ENCODE results near the gene PXK. TPM values are rescaled to one million over a fixed set of nuclear protein-coding genes. Genes with fewer than 3 reads are reported as not detected.

Gene PXK
- total RNA-seq, 1 donor, result 57.9 TPM

- no peak overlapping the region for H3K4me3 ChIP-seq (ENCODE audit: low read depth, low read length)
- TF ChIP-seq, protein P1, sequence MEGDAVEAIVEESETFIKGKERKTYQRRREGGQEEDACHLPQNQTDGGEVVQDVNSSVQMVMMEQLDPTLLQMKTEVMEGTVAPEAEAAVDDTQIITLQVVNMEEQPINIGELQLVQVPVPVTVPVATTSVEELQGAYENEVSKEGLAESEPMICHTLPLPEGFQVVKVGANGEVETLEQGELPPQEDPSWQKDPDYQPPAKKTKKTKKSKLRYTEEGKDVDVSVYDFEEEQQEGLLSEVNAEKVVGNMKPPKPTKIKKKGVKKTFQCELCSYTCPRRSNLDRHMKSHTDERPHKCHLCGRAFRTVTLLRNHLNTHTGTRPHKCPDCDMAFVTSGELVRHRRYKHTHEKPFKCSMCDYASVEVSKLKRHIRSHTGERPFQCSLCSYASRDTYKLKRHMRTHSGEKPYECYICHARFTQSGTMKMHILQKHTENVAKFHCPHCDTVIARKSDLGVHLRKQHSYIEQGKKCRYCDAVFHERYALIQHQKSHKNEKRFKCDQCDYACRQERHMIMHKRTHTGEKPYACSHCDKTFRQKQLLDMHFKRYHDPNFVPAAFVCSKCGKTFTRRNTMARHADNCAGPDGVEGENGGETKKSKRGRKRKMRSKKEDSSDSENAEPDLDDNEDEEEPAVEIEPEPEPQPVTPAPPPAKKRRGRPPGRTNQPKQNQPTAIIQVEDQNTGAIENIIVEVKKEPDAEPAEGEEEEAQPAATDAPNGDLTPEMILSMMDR (IDR thresholded peaks at IDR 0.05; ENCODE audit: insufficient read depth, low read depth, low read length), result no peak
- DNase-seq (ENCODE audit: low read depth), result peak; percentile 91
These were observed 54.1 kb downstream of the PXK start for GRCh38 chr3:58386626-58387365.

DNA sequence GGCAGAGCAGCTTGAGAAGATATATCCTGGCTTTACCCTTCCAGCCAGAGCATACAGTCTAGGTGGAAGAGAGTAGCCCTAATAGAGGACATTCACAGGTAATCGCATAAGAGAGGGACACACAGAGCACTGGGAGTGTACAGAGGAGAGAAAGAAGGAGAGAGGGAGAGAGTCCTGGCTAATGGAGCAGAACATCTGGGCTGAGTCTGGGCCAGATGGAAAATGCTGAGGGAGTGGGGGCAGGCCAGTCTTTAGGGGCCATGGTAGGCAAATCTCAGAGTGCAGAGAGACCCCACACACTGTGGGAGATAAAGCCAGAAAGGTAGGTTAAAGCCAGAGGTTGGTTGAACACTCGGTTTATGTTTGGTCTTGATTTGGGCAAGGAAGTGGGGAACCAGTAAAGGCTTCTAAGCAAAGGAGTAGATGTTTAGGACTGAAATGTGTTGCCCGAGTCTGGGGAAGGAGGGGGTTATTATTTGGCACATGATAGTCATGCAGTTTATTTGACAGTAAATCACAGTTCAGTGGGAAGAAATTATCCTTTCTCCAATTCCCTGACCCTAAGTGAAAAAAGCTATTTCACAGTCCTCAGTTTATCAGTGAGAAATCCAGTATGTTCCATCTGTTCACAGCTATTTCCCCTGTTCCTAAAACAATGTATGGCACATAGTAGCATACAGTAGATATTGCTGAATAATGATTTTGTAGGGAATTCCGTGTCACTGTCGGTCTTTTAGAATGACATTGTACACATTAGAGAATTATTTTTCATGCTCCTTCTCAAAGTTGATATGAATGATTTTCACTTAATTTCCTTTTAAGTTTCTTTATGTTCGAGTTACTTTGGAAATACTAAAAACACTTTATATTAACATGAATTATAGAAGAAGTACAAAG, 55.2 kb downstream of the PXK start:
- DNase-seq (ENCODE audit: low read depth), result peak; percentile 33
- no peak overlapping the region for H3K4me3 ChIP-seq (ENCODE audit: low read depth, low read length)
- TF ChIP-seq, protein P1 (IDR thresholded peaks at IDR 0.05; ENCODE audit: insufficient read depth, low read depth, low read length), result no peak

DNA sequence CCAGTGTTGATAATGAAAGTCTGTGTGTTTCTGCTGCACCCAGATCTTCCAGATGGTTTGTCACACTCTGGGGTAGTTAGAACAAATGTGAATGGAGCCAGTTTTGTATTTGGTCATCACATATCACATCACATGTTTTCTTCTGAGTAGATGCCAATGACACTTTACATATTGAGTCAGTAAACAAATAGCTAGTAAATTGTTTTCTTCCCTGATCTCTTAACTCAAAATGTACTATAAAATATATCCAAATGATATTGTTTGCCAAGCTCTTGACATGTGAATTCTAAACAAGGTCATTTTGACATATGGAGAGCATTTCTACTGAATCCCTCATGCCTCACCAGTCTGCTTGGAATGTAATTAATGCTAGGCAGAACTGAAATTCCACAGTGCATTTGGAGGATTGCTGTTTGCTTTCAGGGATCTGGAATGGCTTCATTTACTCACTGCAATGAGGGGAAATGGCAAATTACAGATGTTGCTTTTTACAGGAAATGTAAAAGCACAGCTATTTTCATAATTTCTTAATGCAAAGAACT, 55.9 kb downstream of the PXK start:
- DNase-seq (ENCODE audit: low read depth), result peak; percentile 90
- TF ChIP-seq, protein P1 (IDR thresholded peaks at IDR 0.05; ENCODE audit: insufficient read depth, low read depth, low read length), result no peak
- no peak overlapping the region for H3K4me3 ChIP-seq (ENCODE audit: low read depth, low read length)

GRCh38 chr3:58391156-58391865, 58.6 kb downstream of the PXK start:
- TF ChIP-seq, protein P1 (IDR thresholded peaks at IDR 0.05; ENCODE audit: insufficient read depth, low read depth, low read length), result no peak
- no peak overlapping the region for H3K4me3 ChIP-seq (ENCODE audit: low read depth, low read length)
- peak; percentile 76 for DNase-seq (ENCODE audit: low read depth)

DNA sequence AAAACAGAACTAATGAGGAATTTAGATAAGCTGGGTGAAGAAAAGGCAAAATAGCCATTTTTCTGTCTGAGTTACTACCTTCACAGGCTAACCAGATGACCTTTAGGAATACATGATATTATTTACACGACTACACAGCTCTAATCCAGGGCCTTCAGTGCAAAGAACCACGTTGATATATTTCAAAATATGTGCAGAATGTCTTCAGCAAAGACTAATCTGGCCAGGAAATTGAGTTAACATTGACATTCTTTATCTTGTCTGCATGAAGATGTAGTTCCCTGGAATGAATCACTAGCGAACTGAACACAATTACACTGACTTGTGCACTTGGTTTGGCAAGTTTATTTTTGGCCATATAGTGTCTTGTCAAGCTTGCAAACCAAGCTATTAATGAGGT, 59.5 kb downstream of the PXK start:
- TF ChIP-seq, protein P1 (IDR thresholded peaks at IDR 0.05; ENCODE audit: insufficient read depth, low read depth, low read length), result no peak
- H3K4me3 ChIP-seq (ENCODE audit: low read depth, low read length), result no peak overlapping the region
- peak; percentile 75 for DNase-seq (ENCODE audit: low read depth)

- no peak overlapping the region for H3K4me3 ChIP-seq (ENCODE audit: low read depth, low read length)
- TF ChIP-seq, protein P1 (IDR thresholded peaks at IDR 0.05; ENCODE audit: insufficient read depth, low read depth, low read length), result no peak
- DNase-seq (ENCODE audit: low read depth), result no peak
These were observed 61.6 kb downstream of the PXK start for GRCh38 chr3:58394339-58394738.

Measured in fibroblast of villous mesenchyme (primary cell).